SJSA1 (cell line): ENCODE results near the gene DNAJB2. TPM values are rescaled to one million over a fixed set of nuclear protein-coding genes. Genes with fewer than 3 reads are reported as not detected.

Experiments used
- DNase-seq, 2 experiments: peaks; one replicate each; pipeline ENCODE4 v3.0.0-alpha.2; 2015 to 2020; ENCODE audit warnings: low spot score in 2 of 2, low read depth in 1 of 2
- H3K27ac ChIP-seq: fragments of 250-450 bp; sonication (Bioruptor Pico); 2 replicates; pipeline ENCODE4 v1.5.1; 2020; ENCODE audit warnings: mild to moderate bottlenecking, moderate library complexity
- H3K27me3 ChIP-seq: fragments of 250-450 bp; sonication (Bioruptor Pico); replicated peaks from 2 replicates; pipeline ENCODE4 v1.5.1; 2020; ENCODE audit warnings: mild to moderate bottlenecking, moderate library complexity
- H3K36me3 ChIP-seq: fragments of 250-450 bp; sonication (Bioruptor Pico); 2 replicates; pipeline ENCODE4 v1.5.1; 2020; ENCODE audit warnings: mild to moderate bottlenecking
- H3K4me1 ChIP-seq: fragments of 250-450 bp; sonication (Bioruptor Pico); replicated peaks from 2 replicates; pipeline ENCODE4 v1.6.1; 2021; ENCODE audit warnings: mild to moderate bottlenecking
- H3K4me3 ChIP-seq: fragments of 250-450 bp; sonication (Bioruptor Pico); 2 replicates; pipeline ENCODE4 v1.5.1; 2020; ENCODE audit warnings: mild to moderate bottlenecking
- H3K9me3 ChIP-seq: fragments of 250-450 bp; sonication (Bioruptor Pico); replicated peaks from 2 replicates; pipeline ENCODE4 v1.5.1; 2020; ENCODE audit warnings: mild to moderate bottlenecking
- total RNA-seq: library from RNA; depleted of rRNA; stranded (reverse); fragments of >200 nt; shearing (Covaris generic); gene quantifications from 2 replicates; pipeline ENCODE4 v1.2.3, GENCODE V29; 2014

The DNAJB2 gene
- total RNA-seq, 1 experiment from 2014 or later: 35.5 TPM

GRCh38 chr2:219293736-219294231, 14.6 kb downstream of the DNAJB2 start:
- H3K36me3 ChIP-seq: no peaks in the 10 kb centered on the region
- no peak overlapping the region for H3K27ac ChIP-seq
- DNase-seq: no peak
- no peaks in the 10 kb centered on the region for H3K9me3 ChIP-seq
- no peak overlapping the region for H3K4me3 ChIP-seq
- H3K27me3 ChIP-seq: peaks cover under 1% of the 10 kb centered on the region; the same call in 1 of the 2 replicates
- peaks cover 21% of the 10 kb centered on the region for H3K4me1 ChIP-seq

DNA sequence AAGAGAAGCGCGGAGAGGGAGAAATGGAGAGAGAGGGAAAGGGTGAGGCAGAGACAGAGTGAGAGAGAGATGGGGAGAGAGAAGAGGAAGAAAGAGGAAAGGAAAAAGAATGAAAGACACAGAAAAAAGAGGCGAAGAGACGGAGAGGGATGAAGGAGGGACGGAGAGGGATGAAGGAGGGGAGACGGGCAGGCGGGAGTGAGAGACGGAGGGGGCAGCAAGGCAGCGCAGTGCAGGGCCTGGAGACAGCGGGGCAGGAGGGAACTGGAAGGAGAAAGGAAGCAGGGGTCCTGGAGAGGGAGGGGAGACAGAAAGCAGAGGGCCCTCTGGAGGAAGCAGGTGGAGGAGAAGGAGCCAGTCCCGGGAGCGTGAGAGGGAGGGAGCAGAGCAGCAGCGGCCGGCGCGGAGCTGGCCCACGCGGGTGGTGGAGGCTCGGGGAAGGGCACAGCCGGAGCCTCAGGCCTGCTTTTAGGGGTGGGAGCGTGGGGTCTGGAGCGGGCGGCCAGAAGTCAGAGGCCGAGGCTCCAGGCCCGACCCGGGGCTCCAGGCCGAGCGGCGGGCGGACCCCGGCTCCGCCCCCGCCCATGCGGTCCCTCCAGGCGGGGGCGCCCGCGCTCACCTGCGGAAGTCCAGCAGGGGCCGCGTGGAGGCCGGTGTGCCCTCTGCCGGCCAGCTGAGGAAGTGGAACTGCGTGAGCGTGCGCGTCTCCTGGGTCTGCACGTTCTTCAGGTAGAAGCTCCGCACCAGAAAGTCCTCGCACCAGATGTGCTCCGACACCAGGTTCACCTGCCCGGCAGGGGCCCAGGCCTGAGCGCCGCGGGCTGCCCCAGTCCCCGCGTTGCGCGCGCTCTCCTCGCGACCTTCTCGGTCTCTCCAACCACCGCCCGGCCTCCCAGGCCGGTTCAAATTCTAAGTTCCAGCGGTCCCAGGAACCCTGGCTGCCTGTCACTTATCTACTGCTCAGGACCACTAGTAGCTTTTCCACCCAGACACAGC, 15.5 kb downstream of the DNAJB2 start:
- H3K27me3 ChIP-seq: peaks cover 7% of the 10 kb centered on the region; the same call in 1 of the 2 replicates
- H3K4me3 ChIP-seq: peak overlapping the region; percentile 30
- H3K36me3 ChIP-seq: no peaks in the 10 kb centered on the region
- peak; percentile 78 to 79 for DNase-seq
- no peak overlapping the region for H3K27ac ChIP-seq
- H3K4me1 ChIP-seq: peaks cover 15% of the 10 kb centered on the region
- no peaks in the 10 kb centered on the region for H3K9me3 ChIP-seq

- DNase-seq: no peak
- H3K9me3 ChIP-seq: no peaks in the 10 kb centered on the region
- peaks cover 13% of the 10 kb centered on the region for H3K4me1 ChIP-seq
- peaks cover 18% of the 10 kb centered on the region; the same call in 1 of the 2 replicates for H3K27me3 ChIP-seq
- H3K27ac ChIP-seq: no peak overlapping the region
- H3K4me3 ChIP-seq: no peak overlapping the region
- H3K36me3 ChIP-seq: no peaks in the 10 kb centered on the region
These were observed 17.0 kb downstream of the DNAJB2 start for GRCh38 chr2:219296142-219296541.

DNA sequence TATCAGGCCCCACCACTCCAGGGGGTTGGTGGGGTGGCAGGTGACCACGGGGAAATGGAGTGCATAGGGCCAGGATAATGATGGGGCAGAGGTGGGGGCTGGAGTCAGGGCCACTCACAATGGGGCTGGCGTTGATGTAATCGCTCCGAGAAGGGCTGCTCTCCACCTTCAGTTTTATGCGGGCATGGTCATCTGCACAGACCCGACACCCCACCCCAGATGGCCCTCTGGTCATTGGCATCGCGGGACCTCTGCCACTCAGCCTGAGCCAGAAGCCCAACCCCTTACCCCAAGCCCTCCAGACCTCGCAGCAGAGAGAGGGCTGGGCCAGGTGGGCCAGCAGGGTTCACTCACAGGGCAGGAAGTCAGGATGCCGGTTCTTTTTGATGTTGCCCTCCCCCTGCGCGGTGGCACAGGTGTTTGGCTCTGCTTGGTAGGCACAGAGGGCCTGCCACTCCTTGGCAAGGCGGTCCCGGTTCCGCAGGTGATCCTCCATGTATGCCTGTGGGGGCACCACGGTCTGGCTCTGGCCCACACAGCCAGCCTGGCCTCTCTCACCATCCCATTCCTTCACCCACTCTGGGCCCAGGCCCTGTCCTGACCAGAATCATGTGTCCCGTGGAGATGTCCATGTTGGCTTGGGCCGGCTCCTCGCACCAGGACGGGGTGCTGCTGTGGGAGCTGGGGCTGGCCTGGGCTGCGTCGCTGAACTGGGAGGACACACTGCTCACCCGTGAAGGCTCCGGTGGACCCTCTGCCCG, 17.6 kb downstream of the DNAJB2 start:
- Histone ChIP-seq H3K27ac (no peak overlapping the region), H3K4me3 (no peak overlapping the region), H3K9me3 (no peaks in the 10 kb centered on the region), H3K27me3 (peaks cover 18% of the 10 kb centered on the region; the same call in 1 of the 2 replicates), H3K4me1 (peaks cover 12% of the 10 kb centered on the region), H3K36me3 (no peaks in the 10 kb centered on the region)
- no peak for DNase-seq

DNA sequence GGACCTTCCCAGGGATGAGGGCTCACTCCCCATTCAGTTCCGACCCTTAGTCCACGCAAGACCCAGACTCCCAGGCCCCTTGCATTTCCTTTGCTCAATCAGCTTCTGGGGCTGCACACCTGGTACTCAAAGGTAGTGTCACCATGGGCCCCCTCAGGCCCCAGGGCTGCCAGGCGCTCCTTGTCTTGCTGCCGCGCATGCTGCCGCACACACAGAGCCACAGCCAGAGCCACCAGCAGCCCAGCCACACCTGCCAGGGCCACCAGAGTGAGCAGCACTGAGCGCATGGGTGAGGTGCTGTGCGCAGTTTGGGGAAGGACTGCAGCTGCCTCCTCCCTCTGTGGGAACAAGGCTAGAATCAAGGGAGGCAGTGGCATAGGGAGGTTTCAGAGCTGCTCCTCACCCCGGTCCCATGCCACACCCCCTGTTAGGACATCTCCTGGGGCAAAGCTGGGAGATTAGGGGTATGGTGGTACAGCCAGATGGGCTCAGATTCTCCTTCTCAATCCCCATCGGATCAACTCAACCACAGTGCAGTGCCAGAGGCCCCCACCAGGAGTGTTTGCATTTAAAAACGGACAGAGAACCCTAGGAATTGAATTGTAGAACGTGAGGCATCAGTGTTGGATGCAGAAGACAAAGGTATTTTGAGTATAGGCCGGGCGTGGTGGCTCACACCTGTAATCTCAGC, 18.7 kb downstream of the DNAJB2 start:
- no peaks in the 10 kb centered on the region for H3K9me3 ChIP-seq
- H3K27me3 ChIP-seq: peaks cover 18% of the 10 kb centered on the region; the same call in 1 of the 2 replicates
- peaks cover 9% of the 10 kb centered on the region for H3K4me1 ChIP-seq
- no peak overlapping the region for H3K27ac ChIP-seq
- no peaks in the 10 kb centered on the region for H3K36me3 ChIP-seq
- H3K4me3 ChIP-seq: no peak overlapping the region
- DNase-seq: no peak

DNA sequence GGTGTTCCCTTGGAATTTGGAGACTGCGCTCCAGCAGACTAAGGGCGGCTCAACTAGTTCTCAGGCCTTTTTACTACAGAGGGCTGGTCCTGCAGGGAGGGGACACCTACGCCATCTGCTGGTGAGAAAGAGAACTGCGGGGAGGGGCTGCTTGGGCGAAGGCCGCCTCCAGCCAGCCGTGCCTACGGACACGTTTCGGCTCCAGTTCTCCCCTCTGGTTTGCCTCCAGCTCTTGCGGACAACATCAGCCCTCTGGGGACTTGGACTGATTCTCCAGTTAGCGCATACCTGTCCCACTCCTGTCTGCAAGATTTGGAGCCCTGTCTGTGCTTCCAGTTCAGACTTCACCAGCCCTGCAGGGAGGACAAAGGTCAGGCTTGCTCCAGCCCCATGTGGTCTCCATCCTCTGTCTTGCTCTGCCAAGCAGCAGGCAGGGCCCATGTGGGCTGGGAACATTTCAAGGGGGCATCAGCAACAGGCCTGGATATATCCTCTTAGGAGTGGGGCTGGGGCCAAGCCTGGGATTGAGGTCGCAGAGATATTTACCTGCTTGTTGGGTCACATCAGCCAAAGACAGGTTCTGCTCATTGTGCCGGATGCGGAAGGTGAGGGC, 19.7 kb downstream of the DNAJB2 start:
- no peaks in the 10 kb centered on the region for H3K9me3 ChIP-seq
- no peak overlapping the region for H3K4me3 ChIP-seq
- no peaks in the 10 kb centered on the region for H3K36me3 ChIP-seq
- H3K27me3 ChIP-seq: peaks cover 18% of the 10 kb centered on the region; the same call in 1 of the 2 replicates
- DNase-seq: peak; percentile 71 to 83
- no peak overlapping the region for H3K27ac ChIP-seq
- peaks cover 9% of the 10 kb centered on the region for H3K4me1 ChIP-seq

- Histone ChIP-seq H3K36me3 (no peaks in the 10 kb centered on the region), H3K4me3 (no peak overlapping the region), H3K27me3 (peaks cover 23% of the 10 kb centered on the region; the same call in 1 of the 2 replicates), H3K4me1 (peaks cover 9% of the 10 kb centered on the region), H3K9me3 (no peaks in the 10 kb centered on the region), H3K27ac (no peak overlapping the region)
- no peak for DNase-seq
These were observed 20.2 kb downstream of the DNAJB2 start for GRCh38 chr2:219299372-219299760.

DNA sequence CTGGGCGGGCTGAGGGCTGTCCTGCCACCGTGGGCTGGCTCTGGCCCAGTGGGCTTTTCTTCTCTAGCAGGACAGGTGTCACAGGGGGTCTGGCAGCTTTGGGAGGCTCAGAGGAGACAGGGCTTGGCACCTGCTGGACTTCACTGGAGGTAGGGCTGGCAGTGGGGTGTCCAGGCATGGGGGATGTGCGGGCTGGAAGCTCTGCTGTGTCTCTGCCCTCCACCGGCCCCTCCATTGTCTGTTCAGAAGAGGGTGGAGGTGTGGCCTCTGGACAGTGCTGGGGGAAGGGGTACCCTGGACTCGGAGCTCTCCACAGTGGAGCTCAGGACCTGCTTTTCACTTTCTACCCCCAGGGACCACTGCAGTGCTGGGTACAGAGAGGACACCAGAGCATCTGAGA, 20.9 kb downstream of the DNAJB2 start:
- Histone ChIP-seq H3K36me3 (no peaks in the 10 kb centered on the region), H3K4me3 (no peak overlapping the region), H3K27me3 (peaks cover 27% of the 10 kb centered on the region), H3K4me1 (peaks cover 2% of the 10 kb centered on the region), H3K9me3 (no peaks in the 10 kb centered on the region), H3K27ac (no peak overlapping the region)
- DNase-seq: no peak

DNA sequence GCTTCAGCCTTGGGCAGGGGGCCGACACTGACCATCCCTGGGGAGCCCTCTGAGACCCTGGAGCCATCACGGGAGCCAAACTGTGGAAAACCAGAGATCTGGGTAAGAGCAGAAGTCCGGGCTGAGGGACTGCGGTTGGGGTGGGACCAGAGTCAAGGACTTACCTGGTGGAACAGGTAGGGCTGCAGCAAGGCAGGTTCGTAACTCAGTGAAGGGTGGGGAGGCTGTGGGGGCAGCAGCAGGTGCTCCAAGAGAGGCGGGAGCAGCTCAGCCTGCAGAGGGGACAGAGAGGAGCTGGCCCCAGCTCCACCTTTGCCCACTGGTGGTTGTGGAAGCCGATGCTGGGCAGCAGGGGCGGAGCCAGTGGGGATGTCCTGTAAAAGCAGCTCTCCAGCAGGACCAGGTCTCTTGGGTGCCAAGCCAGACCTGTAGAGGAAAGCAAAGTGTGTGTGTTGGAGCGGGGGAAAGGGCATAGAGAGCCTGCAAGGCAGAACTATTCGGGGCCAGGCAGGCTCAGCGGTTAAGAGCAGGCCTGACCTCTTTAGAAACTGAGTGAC, 23.3 kb downstream of the DNAJB2 start:
- Histone ChIP-seq H3K9me3 (no peaks in the 10 kb centered on the region), H3K27me3 (peaks cover 27% of the 10 kb centered on the region), H3K27ac (no peak overlapping the region), H3K4me1 (no peaks in the 10 kb centered on the region; the same call in 1 of the 2 replicates), H3K36me3 (no peaks in the 10 kb centered on the region), H3K4me3 (no peak overlapping the region)
- no peak for DNase-seq

DNA sequence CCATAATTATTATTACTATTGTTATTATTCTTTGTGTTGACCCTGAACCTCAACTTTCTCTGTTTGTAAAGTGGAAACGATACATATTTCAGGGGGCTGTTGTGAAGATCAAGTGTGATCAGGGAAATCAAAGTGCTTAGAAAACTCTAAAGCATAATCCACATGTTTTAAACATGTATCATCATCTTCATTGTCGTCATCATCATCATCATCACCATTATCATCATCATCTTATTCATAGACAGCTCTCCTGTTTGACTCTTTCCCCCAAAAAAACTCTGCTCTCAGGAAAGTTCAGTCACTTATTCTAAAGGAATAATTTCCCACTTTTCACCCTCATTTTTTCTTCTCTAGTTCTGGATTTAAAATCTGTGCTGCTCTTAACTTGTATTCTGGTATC, 25.1 kb downstream of the DNAJB2 start:
- Histone ChIP-seq H3K4me1 (peaks cover 11% of the 10 kb centered on the region), H3K9me3 (no peaks in the 10 kb centered on the region), H3K27me3 (peaks cover 25% of the 10 kb centered on the region), H3K36me3 (no peaks in the 10 kb centered on the region), H3K4me3 (no peak overlapping the region), H3K27ac (no peak overlapping the region)
- DNase-seq: no peak

DNA sequence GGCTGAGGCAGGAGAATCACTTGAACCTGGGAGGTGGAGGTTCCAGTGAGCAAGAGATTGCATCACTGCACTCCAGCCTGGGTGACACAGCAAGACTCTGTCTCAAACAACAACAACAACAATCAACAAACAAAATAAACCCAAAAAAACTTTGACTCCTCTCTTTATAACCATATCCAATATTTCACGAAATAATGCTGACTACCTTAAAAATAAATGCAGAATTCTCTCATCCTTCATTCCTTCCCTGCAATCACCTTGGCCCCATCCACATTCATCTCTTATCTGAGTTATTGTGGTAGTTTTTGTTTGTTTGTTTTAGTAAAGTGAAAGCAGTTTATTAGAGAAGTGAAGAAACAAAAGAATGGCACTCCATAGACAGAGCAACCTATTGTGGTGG, 26.9 kb downstream of the DNAJB2 start:
- H3K4me1 ChIP-seq: peaks cover 12% of the 10 kb centered on the region
- no peaks in the 10 kb centered on the region for H3K36me3 ChIP-seq
- no peaks in the 10 kb centered on the region for H3K9me3 ChIP-seq
- H3K4me3 ChIP-seq: no peak overlapping the region
- no peak for DNase-seq
- no peak overlapping the region for H3K27ac ChIP-seq
- peaks cover 27% of the 10 kb centered on the region for H3K27me3 ChIP-seq

- Histone ChIP-seq H3K4me1 (peaks cover 12% of the 10 kb centered on the region), H3K4me3 (peak overlapping the region; percentile 11; the same call in 1 of the 2 replicates), H3K27ac (no peak overlapping the region), H3K9me3 (no peaks in the 10 kb centered on the region), H3K27me3 (peaks cover 28% of the 10 kb centered on the region), H3K36me3 (no peaks in the 10 kb centered on the region)
- DNase-seq: peak; percentile 77 to 83
These were observed 29.3 kb downstream of the DNAJB2 start for GRCh38 chr2:219308142-219309101.
